Neural cell (in vitro differentiated cells): ENCODE measurements around the gene IMMP2L.

Source experiments
- EP300 ChIP-seq: fragments of 450-650 bp; conservative IDR thresholded peaks from 2 replicates; pipeline ENCODE4 v1.6.1; 2014; ENCODE audit warnings: antibody characterized with exemption, mild to moderate bottlenecking, moderate library complexity; ENCODE audit not compliant: poor library complexity, severe bottlenecking
- EZH2 ChIP-seq: fragments of 200-600, 300-800 bp; shearing (Covaris generic), sonication (generic); IDR thresholded peaks from 2 replicates; pipeline ENCODE4 v1.6.1; 2014; ENCODE audit warnings: antibody characterized with exemption, low read length, borderline replicate concordance, mild to moderate bottlenecking; ENCODE audit not compliant: insufficient read depth, poor library complexity, severe bottlenecking
- POLR2AphosphoS5 ChIP-seq: IDR thresholded peaks from 2 replicates; pipeline ENCODE4 v1.6.1; 2012
- TF ChIP-seq, protein P1 (sequence below): fragments of 450-650 bp; IDR thresholded peaks from 2 replicates; pipeline ENCODE4 v1.5.1; 2014; ENCODE audit warnings: antibody characterized with exemption, mild to moderate bottlenecking, moderate library complexity; ENCODE audit not compliant: poor library complexity, severe bottlenecking

DNA sequence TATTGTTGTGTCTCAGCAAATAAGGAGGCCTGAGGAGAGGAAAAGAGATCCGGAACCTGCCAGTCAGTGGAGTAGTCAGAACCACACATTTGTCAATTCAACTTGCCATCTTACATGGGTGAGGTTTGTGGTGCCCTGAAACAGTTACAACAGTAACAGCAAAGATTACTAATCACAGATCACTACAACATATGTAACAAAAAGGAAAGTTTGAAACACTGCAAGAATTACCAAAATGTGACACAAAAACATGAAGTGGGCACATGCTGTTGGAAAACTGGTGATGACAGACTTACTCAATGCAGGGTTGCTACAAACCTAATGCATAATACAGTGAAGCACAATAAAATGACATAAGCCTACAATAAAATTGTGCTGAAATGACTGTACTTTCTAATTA, 382.0 kb downstream of the IMMP2L start:
- TF ChIP-seq POLR2AphosphoS5 (no peak), EZH2 (no peak), EP300 (no peak)
- TF ChIP-seq, protein P1, sequence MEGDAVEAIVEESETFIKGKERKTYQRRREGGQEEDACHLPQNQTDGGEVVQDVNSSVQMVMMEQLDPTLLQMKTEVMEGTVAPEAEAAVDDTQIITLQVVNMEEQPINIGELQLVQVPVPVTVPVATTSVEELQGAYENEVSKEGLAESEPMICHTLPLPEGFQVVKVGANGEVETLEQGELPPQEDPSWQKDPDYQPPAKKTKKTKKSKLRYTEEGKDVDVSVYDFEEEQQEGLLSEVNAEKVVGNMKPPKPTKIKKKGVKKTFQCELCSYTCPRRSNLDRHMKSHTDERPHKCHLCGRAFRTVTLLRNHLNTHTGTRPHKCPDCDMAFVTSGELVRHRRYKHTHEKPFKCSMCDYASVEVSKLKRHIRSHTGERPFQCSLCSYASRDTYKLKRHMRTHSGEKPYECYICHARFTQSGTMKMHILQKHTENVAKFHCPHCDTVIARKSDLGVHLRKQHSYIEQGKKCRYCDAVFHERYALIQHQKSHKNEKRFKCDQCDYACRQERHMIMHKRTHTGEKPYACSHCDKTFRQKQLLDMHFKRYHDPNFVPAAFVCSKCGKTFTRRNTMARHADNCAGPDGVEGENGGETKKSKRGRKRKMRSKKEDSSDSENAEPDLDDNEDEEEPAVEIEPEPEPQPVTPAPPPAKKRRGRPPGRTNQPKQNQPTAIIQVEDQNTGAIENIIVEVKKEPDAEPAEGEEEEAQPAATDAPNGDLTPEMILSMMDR: no peak
